ENCODE results near the gene ACADS.

Gene ACADS

GRCh38 chr12:120708651-120709050 is 17.0 kb upstream of the ACADS start:
- TF ChIP-seq JUND (IDR thresholded peaks at IDR 0.05; ENCODE audit: low read depth), result no peak
- in situ Hi-C loops (cut with HindIII; ENCODE audit: low pct_unique_long_range_greater_than_20kb, low sequenced_read_pairs), result no loop called here
- DNase-seq (ENCODE audit: low read depth in 1 of 2, low spot score in 1 of 2), result no peak

GRCh38 chr12:120710031-120710804 is 15.4 kb upstream of the ACADS start, which contains the start of gene UNC119B:
Gene UNC119B (plus strand): TSS chr12:120710458. CDS start chr12:120710475, 17 bp downstream.
- no peak for TF ChIP-seq JUND (IDR thresholded peaks at IDR 0.05; ENCODE audit: low read depth)
- in situ Hi-C loops (cut with HindIII; ENCODE audit: low pct_unique_long_range_greater_than_20kb, low sequenced_read_pairs), result no loop called here
- DNase-seq (ENCODE audit: low read depth in 1 of 2, low spot score in 1 of 2), result peak; percentile 70 to 87

- in situ Hi-C loops (cut with HindIII; ENCODE audit: low pct_unique_long_range_greater_than_20kb, low sequenced_read_pairs), result no loop called here
- peak; percentile 42 to 46 for DNase-seq (ENCODE audit: low read depth in 1 of 2, low spot score in 1 of 2)
These were observed 14.8 kb upstream of the ACADS start for GRCh38 chr12:120710805-120711296.

GRCh38 chr12:120711411-120711810 is 14.2 kb upstream of the ACADS start:
- TF ChIP-seq JUND (IDR thresholded peaks at IDR 0.05; ENCODE audit: low read depth), result no peak
- in situ Hi-C loops (cut with HindIII; ENCODE audit: low pct_unique_long_range_greater_than_20kb, low sequenced_read_pairs), result no loop called here
- peak in 1 of 2 experiments; percentile 37 for DNase-seq (ENCODE audit: low read depth in 1 of 2, low spot score in 1 of 2)

More at GRCh38 chr12:120710805-120711296, 14.8 kb upstream of the ACADS start:
- no peak for TF ChIP-seq JUND (IDR thresholded peaks at IDR 0.05; ENCODE audit: low read depth)

GRCh38 chr12:120712610-120713009 is 13.0 kb upstream of the ACADS start:
- no peak for DNase-seq (ENCODE audit: low read depth in 1 of 2, low spot score in 1 of 2)
- in situ Hi-C loops (cut with HindIII; ENCODE audit: low pct_unique_long_range_greater_than_20kb, low sequenced_read_pairs), result no loop called here
- TF ChIP-seq JUND (IDR thresholded peaks at IDR 0.05; ENCODE audit: low read depth), result no peak

GRCh38 chr12:120713861-120714482 is 11.7 kb upstream of the ACADS start:
- TF ChIP-seq JUND (IDR thresholded peaks at IDR 0.05; ENCODE audit: low read depth), result no peak
- peak; percentile 83 to 84 for DNase-seq (ENCODE audit: low read depth in 1 of 2, low spot score in 1 of 2)
- in situ Hi-C loops (cut with HindIII; ENCODE audit: low pct_unique_long_range_greater_than_20kb, low sequenced_read_pairs), result no loop called here

- TF ChIP-seq JUND (IDR thresholded peaks at IDR 0.05; ENCODE audit: low read depth), result no peak
- DNase-seq (ENCODE audit: low read depth in 1 of 2, low spot score in 1 of 2), result no peak
- in situ Hi-C loops (cut with HindIII; ENCODE audit: low pct_unique_long_range_greater_than_20kb, low sequenced_read_pairs), result no loop called here
These were observed 7.6 kb upstream of the ACADS start for GRCh38 chr12:120718055-120718454.

GRCh38 chr12:120719072-120719471 is 6.6 kb upstream of the ACADS start:
- DNase-seq (ENCODE audit: low read depth in 1 of 2, low spot score in 1 of 2), result no peak
- TF ChIP-seq JUND (IDR thresholded peaks at IDR 0.05; ENCODE audit: low read depth), result no peak
- in situ Hi-C loops (cut with HindIII; ENCODE audit: low pct_unique_long_range_greater_than_20kb, low sequenced_read_pairs), result no loop called here

GRCh38 chr12:120719496-120720233 is 6.0 kb upstream of the ACADS start:
- TF ChIP-seq JUND (IDR thresholded peaks at IDR 0.05; ENCODE audit: low read depth), result no peak
- DNase-seq (ENCODE audit: low read depth in 1 of 2, low spot score in 1 of 2), result no peak
- in situ Hi-C loops (cut with HindIII; ENCODE audit: low pct_unique_long_range_greater_than_20kb, low sequenced_read_pairs), result no loop called here

- no peak for DNase-seq (ENCODE audit: low read depth in 1 of 2, low spot score in 1 of 2)
- TF ChIP-seq JUND (IDR thresholded peaks at IDR 0.05; ENCODE audit: low read depth), result no peak
- in situ Hi-C loops (cut with HindIII; ENCODE audit: low pct_unique_long_range_greater_than_20kb, low sequenced_read_pairs), result no loop called here
These were observed 5.2 kb upstream of the ACADS start for GRCh38 chr12:120720234-120720986.

GRCh38 chr12:120720987-120721801 is 4.4 kb upstream of the ACADS start:
- in situ Hi-C loops (cut with HindIII; ENCODE audit: low pct_unique_long_range_greater_than_20kb, low sequenced_read_pairs), result no loop called here
- DNase-seq (ENCODE audit: low read depth in 1 of 2, low spot score in 1 of 2), result no peak
- TF ChIP-seq JUND (IDR thresholded peaks at IDR 0.05; ENCODE audit: low read depth), result no peak
